K562 (cell line): Measurements from ENCODE around the gene SP2. TPM values are rescaled to one million over a fixed set of nuclear protein-coding genes. Genes with fewer than 3 reads are reported as not detected.
A peak's percentile ranks its signal among the peaks of the same experiment; 100 is the strongest.

ENCODE experiments used
- ARID2 ChIP-seq: fragments of 450-650 bp; IDR thresholded peaks from 2 replicates; pipeline ENCODE4 v1.6.1; 2017; ENCODE audit warnings: antibody characterized with exemption, mild to moderate bottlenecking
- ARID3B ChIP-seq: fragments of 250-450 bp; sonication (Bioruptor Pico); IDR thresholded peaks from 2 replicates; pipeline ENCODE4 v1.4.0; 2020; ENCODE audit warnings: borderline replicate concordance
- CBX1 ChIP-seq: sonication (generic); IDR thresholded peaks from 2 replicates; pipeline ENCODE4 v1.6.1; 2016; ENCODE audit warnings: antibody characterized with exemption, low read depth, mild to moderate bottlenecking
- COPS2 ChIP-seq: fragments of 450-650 bp; conservative IDR thresholded peaks from 2 replicates; pipeline ENCODE4 v1.6.1; 2016; ENCODE audit warnings: mild to moderate bottlenecking, moderate library complexity
- EWSR1 ChIP-seq: fragments of 450-650 bp; IDR thresholded peaks from 2 replicates; pipeline ENCODE4 v1.6.1; 2018; ENCODE audit warnings: borderline replicate concordance, mild to moderate bottlenecking, low read depth, moderate library complexity; ENCODE audit not compliant: partially characterized antibody
- HNRNPL ChIP-seq: fragments of 200-400 bp; formaldehyde crosslinking; IDR thresholded peaks from 2 replicates; pipeline ENCODE4 v1.6.1; 2017; ENCODE audit warnings: low read depth, mild to moderate bottlenecking, low read length
- HNRNPLL ChIP-seq: fragments of 200-400 bp; formaldehyde crosslinking; IDR thresholded peaks from 2 replicates; pipeline ENCODE4 v1.6.1; 2017; ENCODE audit warnings: low read length, low read depth, mild to moderate bottlenecking; ENCODE audit not compliant: poor library complexity, severe bottlenecking
- KDM2B ChIP-seq: fragments of 250-450 bp; sonication (Bioruptor Pico); IDR thresholded peaks from 2 replicates; pipeline ENCODE4 v1.8.0; 2021; ENCODE audit warnings: mild to moderate bottlenecking, moderate library complexity
- MBD1 ChIP-seq: fragments of 250-450 bp; sonication (Bioruptor Pico); IDR thresholded peaks from 2 replicates; pipeline ENCODE4 v1.8.0; 2022; ENCODE audit warnings: inconsistent platforms
- MEIS2 ChIP-seq: fragments of 450-650 bp; IDR thresholded peaks from 2 replicates; pipeline ENCODE4 v1.6.1; 2014; ENCODE audit warnings: mild to moderate bottlenecking; ENCODE audit not compliant: partially characterized antibody
- MTA1 ChIP-seq: fragments of 450-650 bp; IDR thresholded peaks from 2 replicates; pipeline ENCODE4 v1.6.1; 2017; ENCODE audit warnings: borderline replicate concordance
- MTA3 ChIP-seq: fragments of 450-650 bp; formaldehyde crosslinking; IDR thresholded peaks from 2 replicates; pipeline ENCODE4 v1.6.1; 2017; ENCODE audit warnings: mild to moderate bottlenecking, borderline replicate concordance
- NFIC ChIP-seq: fragments of 450-650 bp; IDR thresholded peaks from 2 replicates; pipeline ENCODE4 v1.6.1; 2017; ENCODE audit warnings: mild to moderate bottlenecking, inconsistent platforms
- NFYB ChIP-seq: IDR thresholded peaks from 2 replicates; pipeline ENCODE4 v1.6.1; 2011; ENCODE audit warnings: mild to moderate bottlenecking, moderate library complexity; ENCODE audit not compliant: insufficient read length; ENCODE audit errors: extremely low read depth
- OTX1 ChIP-seq: fragments of 450-650 bp; formaldehyde crosslinking; IDR thresholded peaks from 2 replicates; pipeline ENCODE4 v1.4.0; 2022; ENCODE audit warnings: mild to moderate bottlenecking
- POLR2G ChIP-seq: fragments of 200-400 bp; formaldehyde crosslinking; IDR thresholded peaks from 2 replicates; pipeline ENCODE4 v1.6.1; 2017; ENCODE audit warnings: low read depth, mild to moderate bottlenecking, antibody characterized with exemption, low read length, moderate library complexity
- RBM39 ChIP-seq: fragments of 200-400 bp; formaldehyde crosslinking; optimal IDR thresholded peaks from 2 replicates; pipeline ENCODE3; 2018; ENCODE audit warnings: low read depth, low read length
- RFX5 ChIP-seq: IDR thresholded peaks from 2 replicates; pipeline ENCODE4 v1.6.1; 2011; ENCODE audit warnings: low read depth, mild to moderate bottlenecking, improper control_type of control experiment, low read length
- TAF1 ChIP-seq: IDR thresholded peaks from 2 replicates; pipeline ENCODE4 v1.6.1; 2011; ENCODE audit warnings: mild to moderate bottlenecking, low read length, moderate library complexity; ENCODE audit not compliant: insufficient read depth, control insufficient read depth, severe bottlenecking; ENCODE audit errors: extremely low read depth
- TCF15 ChIP-seq: fragments of 250-450 bp; sonication (Bioruptor Pico); IDR thresholded peaks from 2 replicates; pipeline ENCODE4 v1.8.0; 2022; ENCODE audit warnings: moderate library complexity, mild to moderate bottlenecking, inconsistent platforms
- TCF7 ChIP-seq: sonication (generic); IDR thresholded peaks from 2 replicates; pipeline ENCODE4 v1.6.1; 2016; ENCODE audit warnings: antibody characterized with exemption, borderline replicate concordance
- VEZF1 ChIP-seq: fragments of 200-800 bp; sonication (Bioruptor generic); IDR thresholded peaks from 2 replicates; pipeline ENCODE4 v1.6.1; 2017; ENCODE audit warnings: missing genetic modification characterization, missing compliant biosample characterization
- ZNF253 ChIP-seq: fragments of 250-450 bp; sonication (Bioruptor Pico); conservative IDR thresholded peaks from 2 replicates; pipeline ENCODE4 v1.6.1; 2021; ENCODE audit warnings: mild to moderate bottlenecking
- ZNF583 ChIP-seq: fragments of 250-450 bp; sonication (Bioruptor Pico); IDR thresholded peaks from 2 replicates; pipeline ENCODE4 v1.4.0; 2020
- polyA plus RNA-seq, 8 experiments: library from polyadenylated mRNA; depleted of rRNA in 4 of 8; stranded (reverse) in 5 of 8; unstranded in 3 of 8; fragments of >200 nt; fragmentation: Nextera tagmentation in 2 of 8; fragmentation: Illumina TruSeq in 1 of 8; extraction: Ambion mirVana in 2 of 8; extraction: Trizol in 1 of 8; gene quantifications; 2 replicates each; pipeline versions ENCODE4 v1.2.1 to v1.2.3, GENCODE V29; 2011 to 2014; ENCODE audit warnings: inconsistent platforms in 1 of 8, missing spikeins in 1 of 8
- total RNA-seq, 7 experiments: library from RNA; depleted of rRNA in 6 of 7; stranded (reverse); fragments of >200 nt in 6 of 7; fragmentation: Illumina TruSeq in 2 of 7; extraction: Trizol in 2 of 7; gene quantifications; 2 replicates each; pipeline versions ENCODE4 v1.2.1 to v1.2.3, GENCODE V29; 2011 to 2021; ENCODE audit warnings: low replicate concordance in 1 of 7

Gene SP2
- total and polyA plus RNA-seq, 9 of the 15 experiments (the other 6 are each of a cell fraction or from before 2014, with no cell fraction given) = 0.77 to 22.3 (median 2.3) TPM

GRCh38 chr17:47850692-47851573, 45.1 kb upstream of the SP2 start, which contains the start of gene SP6 (continued):
- TF ChIP-seq MBD1 (no peak), RFX5 (no peak), ZNF583 (CRISPR knock-in tag) (peak; percentile 17; the same call in 1 of the 2 replicates), NFYB (no peak), MEIS2 (no peak), CBX1 (no peak), MTA3 (0 out of 2 replicates have a peak, but pooled peaks have one; percentile 86), HNRNPL (peak; percentile 63; the same call in 1 of the 2 replicates), ARID2 (no peak), ZNF253 (CRISPR knock-in tag) (no peak), TCF15 (CRISPR knock-in tag) (no peak), MTA1 (no peak), EWSR1 (no peak), NFIC (no peak), POLR2G (peak; percentile 94), COPS2 (no peak), TCF7 (no peak), TAF1 (no peak), VEZF1 (CRISPR knock-in tag) (peak; percentile 76), HNRNPLL (peak; percentile 75), ARID3B (CRISPR knock-in tag) (no peak), RBM39 (no peak), KDM2B (CRISPR knock-in tag) (0 out of 2 replicates have a peak, but pooled peaks have one; percentile 10), OTX1 (CRISPR knock-in tag) (no peak)
